Glutamatergic neuron (in vitro differentiated cells): ENCODE results near the gene CLEC16A. TPM values are rescaled to one million over a fixed set of nuclear protein-coding genes. Genes with fewer than 3 reads are reported as not detected.

Experiments used
- DNase-seq: peaks from one replicate; pipeline ENCODE4 v3.0.0; 2022
- H3K27ac Mint-ChIP-seq: one replicate; pipeline ENCODE4 v1.8.0; 2020; ENCODE audit warnings: mild to moderate bottlenecking, mixed read lengths, inconsistent platforms; ENCODE audit not compliant: unreplicated experiment
- H3K27me3 Mint-ChIP-seq: one replicate; pipeline ENCODE4 v1.8.0; 2020; ENCODE audit warnings: mild to moderate bottlenecking, moderate library complexity, mixed read lengths, inconsistent platforms; ENCODE audit not compliant: unreplicated experiment
- H3K36me3 Mint-ChIP-seq: one replicate; pipeline ENCODE4 v1.8.0; 2020; ENCODE audit warnings: mild to moderate bottlenecking, mixed read lengths, inconsistent platforms; ENCODE audit not compliant: unreplicated experiment
- H3K4me1 Mint-ChIP-seq: one replicate; pipeline ENCODE4 v1.8.0; 2020; ENCODE audit warnings: mild to moderate bottlenecking, low read depth, mixed read lengths, inconsistent platforms; ENCODE audit not compliant: unreplicated experiment
- H3K4me3 Mint-ChIP-seq: one replicate; pipeline ENCODE4 v1.8.0; 2020; ENCODE audit warnings: mild to moderate bottlenecking, mixed read lengths, inconsistent platforms; ENCODE audit not compliant: unreplicated experiment
- H3K9me3 Mint-ChIP-seq: one replicate; pipeline ENCODE4 v1.8.0; 2020; ENCODE audit warnings: mild to moderate bottlenecking, moderate library complexity, mixed read lengths, inconsistent platforms; ENCODE audit not compliant: unreplicated experiment
- total RNA-seq: library from RNA; stranded (reverse); fragmentation: NEBNext Ultra II Directional; extraction: Animal tissue kit (Norgen Biotek cat#: 25700); gene quantifications from one replicate; pipeline ENCODE4 v1.2.1, GENCODE V29; 2021; ENCODE audit not compliant: unreplicated experiment
- TF ChIP-seq, protein P1 (sequence below): fragments of 200-600 bp; sonication (generic); IDR thresholded peaks from one replicate; pipeline ENCODE4 v1.5.0; 2021; ENCODE audit not compliant: partially characterized antibody, unreplicated experiment

The CLEC16A gene
- total RNA-seq, 1 donor from 2014 or later, result 43.0 TPM

DNA sequence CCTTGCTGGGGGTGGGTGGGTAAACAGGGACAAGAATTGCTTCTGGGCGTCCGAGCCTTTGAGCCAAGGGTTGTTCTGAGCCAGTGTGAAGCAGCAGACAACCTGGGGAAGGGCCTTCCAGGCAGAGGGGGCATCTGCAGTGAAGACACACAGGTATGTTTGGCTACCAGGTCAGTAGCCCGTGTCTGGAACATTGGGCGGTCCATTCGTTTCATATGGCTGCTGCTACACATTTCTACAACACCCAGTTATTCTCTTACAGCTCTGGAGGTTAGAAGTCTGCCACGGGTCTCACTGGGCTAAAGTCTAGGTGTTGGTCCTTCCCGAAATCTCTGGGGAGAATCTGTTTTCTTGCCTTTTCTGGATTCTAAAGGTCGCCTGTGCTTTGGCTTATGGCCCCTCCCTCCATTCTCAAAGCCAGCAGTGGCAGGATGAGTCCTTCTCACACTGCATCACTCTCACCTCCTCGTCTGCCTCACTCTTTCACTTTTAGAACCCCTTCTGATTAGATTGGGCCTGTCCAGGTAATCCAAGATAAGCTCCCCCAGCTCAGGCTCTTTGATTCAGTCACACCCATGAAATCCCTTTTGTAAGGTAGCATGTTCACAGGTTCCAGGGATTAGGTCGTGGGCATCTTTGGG lies 136.1 kb downstream of the CLEC16A start:
- Mint-ChIP-seq H3K27ac (no peak overlapping the region), H3K9me3 (no peaks in the 10 kb centered on the region), H3K36me3 (no peaks in the 10 kb centered on the region), H3K4me3 (no peak overlapping the region), H3K27me3 (peaks cover 14% of the 10 kb centered on the region), H3K4me1 (peaks cover 27% of the 10 kb centered on the region)
- no peak for DNase-seq
- TF ChIP-seq, protein P1, sequence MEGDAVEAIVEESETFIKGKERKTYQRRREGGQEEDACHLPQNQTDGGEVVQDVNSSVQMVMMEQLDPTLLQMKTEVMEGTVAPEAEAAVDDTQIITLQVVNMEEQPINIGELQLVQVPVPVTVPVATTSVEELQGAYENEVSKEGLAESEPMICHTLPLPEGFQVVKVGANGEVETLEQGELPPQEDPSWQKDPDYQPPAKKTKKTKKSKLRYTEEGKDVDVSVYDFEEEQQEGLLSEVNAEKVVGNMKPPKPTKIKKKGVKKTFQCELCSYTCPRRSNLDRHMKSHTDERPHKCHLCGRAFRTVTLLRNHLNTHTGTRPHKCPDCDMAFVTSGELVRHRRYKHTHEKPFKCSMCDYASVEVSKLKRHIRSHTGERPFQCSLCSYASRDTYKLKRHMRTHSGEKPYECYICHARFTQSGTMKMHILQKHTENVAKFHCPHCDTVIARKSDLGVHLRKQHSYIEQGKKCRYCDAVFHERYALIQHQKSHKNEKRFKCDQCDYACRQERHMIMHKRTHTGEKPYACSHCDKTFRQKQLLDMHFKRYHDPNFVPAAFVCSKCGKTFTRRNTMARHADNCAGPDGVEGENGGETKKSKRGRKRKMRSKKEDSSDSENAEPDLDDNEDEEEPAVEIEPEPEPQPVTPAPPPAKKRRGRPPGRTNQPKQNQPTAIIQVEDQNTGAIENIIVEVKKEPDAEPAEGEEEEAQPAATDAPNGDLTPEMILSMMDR, result no peak

DNA sequence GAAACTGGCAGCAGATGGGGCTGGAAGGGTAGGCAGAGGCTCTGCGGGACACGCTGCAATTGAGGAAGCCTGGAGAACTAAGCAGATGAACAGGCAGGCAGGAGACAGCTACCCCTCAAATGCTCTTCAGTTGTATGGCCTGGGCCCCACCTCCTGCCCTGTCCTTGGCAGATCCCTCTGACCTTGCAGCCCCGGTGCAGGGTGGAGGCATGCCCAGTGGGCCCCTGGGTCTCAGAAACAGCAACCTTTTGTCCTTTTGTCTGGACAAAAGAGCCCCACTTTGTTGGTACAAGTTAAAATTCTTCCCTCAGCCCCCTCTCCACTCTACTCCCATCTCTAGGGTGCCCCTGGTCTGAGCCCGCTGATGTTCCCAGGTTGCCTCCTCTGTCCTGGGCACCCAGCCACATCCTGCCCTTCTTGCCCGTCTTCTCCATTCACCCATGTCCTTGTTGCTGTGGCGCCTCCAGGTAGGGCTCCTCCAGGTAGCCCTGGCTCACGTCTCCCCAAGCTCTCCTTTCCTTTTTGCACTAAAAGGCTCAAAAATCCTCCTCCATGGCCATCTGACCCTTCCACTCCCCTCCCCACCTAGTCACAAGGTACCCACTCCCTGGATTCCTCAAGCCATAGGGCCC lies 136.8 kb downstream of the CLEC16A start:
- Mint-ChIP-seq H3K27me3 (peaks cover 14% of the 10 kb centered on the region), H3K4me1 (peaks cover 25% of the 10 kb centered on the region), H3K4me3 (no peak overlapping the region), H3K9me3 (no peaks in the 10 kb centered on the region), H3K36me3 (no peaks in the 10 kb centered on the region), H3K27ac (no peak overlapping the region)
- TF ChIP-seq, protein P1, result no peak
- no peak for DNase-seq

DNA sequence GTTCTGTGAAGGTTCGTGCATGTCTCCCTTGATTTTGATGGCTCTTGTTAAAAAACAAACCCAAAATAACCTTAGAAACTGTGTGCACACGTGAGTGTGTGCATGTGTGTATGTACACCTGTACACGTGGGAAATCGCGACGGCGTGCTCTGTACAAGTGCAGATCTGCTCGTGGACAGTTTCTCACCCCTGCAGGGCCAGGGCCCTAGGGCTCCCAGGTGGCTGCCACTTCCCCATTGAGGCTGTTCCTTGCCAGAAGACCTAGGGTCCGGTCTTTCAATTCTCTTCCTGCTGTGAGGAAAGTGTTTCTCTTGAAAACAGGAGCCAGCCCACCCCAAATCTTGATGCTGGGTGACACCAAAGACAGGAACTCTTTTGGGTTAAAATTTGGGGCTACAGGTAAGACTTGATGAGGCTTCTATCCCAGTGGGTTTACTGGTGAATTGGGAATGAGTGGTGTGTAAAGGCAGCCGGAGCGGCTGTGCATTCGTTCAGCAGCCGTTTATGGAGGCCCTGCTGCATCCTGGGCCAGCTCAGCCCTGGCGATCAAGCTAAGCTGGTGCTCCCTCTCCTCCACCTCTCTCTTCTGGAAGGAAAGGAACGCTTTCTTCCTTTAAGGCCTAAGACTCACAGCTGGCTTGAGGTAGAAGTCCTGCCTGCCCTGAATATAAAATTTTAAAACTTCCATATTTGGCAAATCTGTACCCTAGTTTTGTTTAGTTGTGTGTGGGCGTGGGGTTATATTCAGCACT lies 137.9 kb downstream of the CLEC16A start:
- TF ChIP-seq, protein P1, result no peak
- Mint-ChIP-seq H3K27me3 (peaks cover 11% of the 10 kb centered on the region), H3K9me3 (no peaks in the 10 kb centered on the region), H3K4me1 (peaks cover 25% of the 10 kb centered on the region), H3K27ac (no peak overlapping the region), H3K36me3 (no peaks in the 10 kb centered on the region), H3K4me3 (no peak overlapping the region)
- DNase-seq, result no peak

DNA sequence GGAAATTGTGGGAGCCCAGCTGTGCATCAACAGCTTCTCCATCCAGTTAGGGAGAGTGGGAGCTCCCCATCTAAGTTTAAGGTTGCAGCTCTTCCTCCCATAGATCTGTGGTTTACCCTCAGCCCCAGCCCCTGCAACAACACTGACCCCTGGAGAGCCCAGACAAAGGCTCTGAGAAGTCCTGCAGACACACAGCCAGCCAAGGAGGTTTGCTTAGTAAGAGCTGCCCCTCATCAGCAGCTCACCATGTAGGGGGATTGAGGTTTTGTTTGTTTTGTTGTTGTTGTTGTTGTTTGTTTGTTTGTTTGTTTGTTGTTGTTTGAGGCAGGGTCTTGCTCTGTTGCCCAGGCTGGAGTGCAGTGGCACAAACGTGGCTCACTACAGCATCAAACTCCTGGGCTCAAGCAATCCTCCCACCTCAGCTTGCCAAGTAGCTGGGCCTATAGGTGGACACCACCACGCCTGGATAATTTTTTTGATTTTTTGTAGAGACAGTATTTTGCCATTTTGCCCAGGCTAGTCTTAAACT lies 138.6 kb downstream of the CLEC16A start:
- peaks cover 10% of the 10 kb centered on the region for H3K27me3 Mint-ChIP-seq
- peaks cover 25% of the 10 kb centered on the region for H3K4me1 Mint-ChIP-seq
- TF ChIP-seq, protein P1, result no peak
- H3K4me3 Mint-ChIP-seq, result no peak overlapping the region
- DNase-seq, result no peak
- H3K27ac Mint-ChIP-seq, result no peak overlapping the region
- no peaks in the 10 kb centered on the region for H3K9me3 Mint-ChIP-seq
- no peaks in the 10 kb centered on the region for H3K36me3 Mint-ChIP-seq
